ENCODE measurements around the gene CIAPIN1. TPM values are rescaled to one million over a fixed set of nuclear protein-coding genes. Genes with fewer than 3 reads are reported as not detected.

CIAPIN1 gene
- polyA plus RNA-seq, 10 donors, result 48.7 to 67.3 (median 57.0) TPM

DNA sequence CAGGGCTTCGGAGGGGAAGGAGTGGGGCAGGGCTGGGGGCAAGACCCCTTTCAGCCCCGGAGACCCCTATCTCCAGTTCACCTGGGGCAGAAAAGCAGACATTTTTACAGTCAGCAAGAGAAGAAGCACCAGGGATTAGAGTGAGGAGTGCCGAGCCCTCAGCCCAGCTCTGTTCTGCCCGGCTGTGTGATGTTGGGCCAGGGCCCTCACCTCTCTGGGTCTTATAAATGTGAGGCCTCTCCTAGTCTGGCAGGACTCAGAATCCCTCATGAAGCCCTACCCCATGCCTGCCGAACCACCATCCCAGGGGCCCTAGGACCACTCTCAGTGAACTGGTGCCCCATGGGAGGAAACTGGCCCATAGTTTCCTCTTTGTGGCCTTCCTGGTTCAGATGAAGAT, 62.1 kb downstream of the CIAPIN1 start:
- DNase-seq, result no peak

DNA sequence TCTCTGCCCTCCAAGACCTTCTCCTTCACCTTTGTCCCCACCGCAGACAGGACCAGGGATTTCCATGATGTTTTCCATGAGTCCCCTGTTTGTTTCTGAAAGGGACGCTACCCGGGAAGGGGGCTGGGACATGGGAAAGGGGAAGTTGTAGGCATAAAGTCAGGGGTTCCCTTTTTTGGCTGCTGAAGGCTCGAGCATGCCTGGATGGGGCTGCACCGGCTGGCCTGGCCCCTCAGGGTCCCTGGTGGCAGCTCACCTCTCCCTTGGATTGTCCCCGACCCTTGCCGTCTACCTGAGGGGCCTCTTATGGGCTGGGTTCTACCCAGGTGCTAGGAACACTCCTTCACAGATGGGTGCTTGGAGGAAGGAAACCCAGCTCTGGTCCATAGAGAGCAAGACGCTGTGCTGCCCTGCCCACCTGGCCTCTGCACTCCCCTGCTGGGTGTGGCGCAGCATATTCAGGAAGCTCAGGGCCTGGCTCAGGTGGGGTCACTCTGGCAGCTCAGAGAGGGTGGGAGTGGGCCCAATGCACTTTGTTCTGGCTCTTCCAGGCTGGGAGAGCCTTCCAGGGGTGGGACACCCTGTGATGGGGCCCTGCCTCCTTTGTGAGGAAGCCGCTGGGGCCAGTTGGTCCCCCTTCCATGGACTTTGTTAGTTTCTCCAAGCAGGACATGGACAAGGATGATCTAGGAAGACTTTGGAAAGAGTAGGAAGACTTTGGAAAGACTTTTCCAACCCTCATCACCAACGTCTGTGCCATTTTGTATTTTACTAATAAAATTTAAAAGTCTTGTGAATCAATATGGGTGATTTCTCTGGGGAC, 62.7 kb downstream of the CIAPIN1 start:
- no peak for DNase-seq

DNA sequence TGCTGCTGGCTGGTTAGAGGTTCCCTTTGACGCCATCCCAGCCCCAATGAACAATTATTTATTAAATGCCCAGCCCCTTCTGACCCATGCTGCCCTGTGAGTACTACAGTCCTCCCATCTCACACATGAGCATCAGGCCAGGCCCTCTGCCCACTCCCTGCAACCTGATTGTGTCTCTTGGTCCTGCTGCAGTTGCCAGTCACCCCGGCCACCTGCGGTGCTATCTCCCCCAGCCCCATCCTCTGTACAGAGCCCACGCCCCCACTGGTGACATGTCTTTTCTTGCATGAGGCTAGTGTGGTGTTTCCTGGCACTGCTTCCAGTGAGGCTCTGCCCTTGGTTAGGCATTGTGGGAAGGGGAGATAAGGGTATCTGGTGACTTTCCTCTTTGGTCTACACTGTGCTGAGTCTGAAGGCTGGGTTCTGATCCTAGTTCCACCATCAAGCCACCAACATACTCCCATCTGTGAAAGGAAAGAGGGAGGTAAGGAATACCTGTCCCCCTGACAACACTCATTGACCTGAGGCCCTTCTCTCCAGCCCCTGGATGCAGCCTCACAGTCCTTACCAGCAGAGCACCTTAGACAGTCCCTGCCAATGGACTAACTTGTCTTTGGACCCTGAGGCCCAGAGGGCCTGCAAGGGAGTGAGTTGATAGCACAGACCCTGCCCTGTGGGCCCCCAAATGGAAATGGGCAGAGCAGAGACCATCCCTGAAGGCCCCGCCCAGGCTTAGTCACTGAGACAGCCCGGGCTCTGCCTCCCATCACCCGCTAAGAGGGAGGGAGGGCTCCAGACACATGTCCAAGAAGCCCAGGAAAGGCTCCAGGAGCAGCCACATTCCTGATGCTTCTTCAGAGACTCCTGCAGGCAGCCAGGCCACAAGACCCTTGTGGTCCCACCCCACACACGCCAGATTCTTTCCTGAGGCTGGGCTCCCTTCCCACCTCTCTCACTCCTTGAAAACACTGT, 63.6 kb downstream of the CIAPIN1 start:
- peak in 1 of 3 donors; percentile 40 for DNase-seq

DNA sequence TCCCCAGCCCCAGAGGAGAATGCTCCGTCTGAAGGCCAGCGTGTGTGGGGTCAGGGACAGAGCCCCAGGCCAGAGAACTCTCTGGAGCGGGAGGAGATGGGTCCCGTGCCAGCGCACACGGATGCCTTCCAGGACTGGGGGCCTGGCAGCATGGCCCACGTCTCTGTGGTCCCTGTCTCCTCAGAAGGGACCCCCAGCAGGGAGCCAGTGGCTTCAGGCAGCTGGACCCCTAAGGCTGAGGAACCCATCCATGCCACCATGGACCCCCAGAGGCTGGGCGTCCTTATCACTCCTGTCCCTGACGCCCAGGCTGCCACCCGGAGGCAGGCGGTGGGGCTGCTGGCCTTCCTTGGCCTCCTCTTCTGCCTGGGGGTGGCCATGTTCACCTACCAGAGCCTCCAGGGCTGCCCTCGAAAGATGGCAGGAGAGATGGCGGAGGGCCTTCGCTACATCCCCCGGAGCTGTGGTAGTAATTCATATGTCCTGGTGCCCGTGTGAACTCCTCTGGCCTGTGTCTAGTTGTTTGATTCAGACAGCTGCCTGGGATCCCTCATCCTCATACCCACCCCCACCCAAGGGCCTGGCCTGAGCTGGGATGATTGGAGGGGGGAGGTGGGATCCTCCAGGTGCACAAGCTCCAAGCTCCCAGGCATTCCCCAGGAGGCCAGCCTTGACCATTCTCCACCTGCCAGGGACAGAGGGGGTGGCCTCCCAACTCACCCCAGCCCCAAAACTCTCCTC, 64.5 kb downstream of the CIAPIN1 start:
- no peak for DNase-seq

DNA sequence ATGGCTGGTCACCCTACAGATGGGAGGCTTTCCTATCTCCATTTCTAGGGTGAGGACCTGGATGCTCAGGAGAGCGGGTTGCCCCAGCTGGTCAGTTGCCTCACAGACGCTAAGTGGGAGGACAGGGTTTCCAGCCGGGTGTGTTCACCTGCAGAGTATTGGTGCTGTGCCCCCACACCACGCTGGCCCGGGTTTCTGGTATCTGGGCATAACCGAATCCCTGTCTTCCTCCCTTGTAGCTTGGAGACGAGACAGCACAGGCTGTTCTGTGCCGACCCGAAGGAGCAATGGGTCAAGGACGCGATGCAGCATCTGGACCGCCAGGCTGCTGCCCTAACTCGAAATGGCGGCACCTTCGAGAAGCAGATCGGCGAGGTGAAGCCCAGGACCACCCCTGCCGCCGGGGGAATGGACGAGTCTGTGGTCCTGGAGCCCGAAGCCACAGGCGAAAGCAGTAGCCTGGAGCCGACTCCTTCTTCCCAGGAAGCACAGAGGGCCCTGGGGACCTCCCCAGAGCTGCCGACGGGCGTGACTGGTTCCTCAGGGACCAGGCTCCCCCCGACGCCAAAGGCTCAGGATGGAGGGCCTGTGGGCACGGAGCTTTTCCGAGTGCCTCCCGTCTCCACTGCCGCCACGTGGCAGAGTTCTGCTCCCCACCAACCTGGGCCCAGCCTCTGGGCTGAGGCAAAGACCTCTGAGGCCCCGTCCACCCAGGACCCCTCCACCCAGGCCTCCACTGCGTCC, 65.2 kb downstream of the CIAPIN1 start:
- DNase-seq, result no peak

DNA sequence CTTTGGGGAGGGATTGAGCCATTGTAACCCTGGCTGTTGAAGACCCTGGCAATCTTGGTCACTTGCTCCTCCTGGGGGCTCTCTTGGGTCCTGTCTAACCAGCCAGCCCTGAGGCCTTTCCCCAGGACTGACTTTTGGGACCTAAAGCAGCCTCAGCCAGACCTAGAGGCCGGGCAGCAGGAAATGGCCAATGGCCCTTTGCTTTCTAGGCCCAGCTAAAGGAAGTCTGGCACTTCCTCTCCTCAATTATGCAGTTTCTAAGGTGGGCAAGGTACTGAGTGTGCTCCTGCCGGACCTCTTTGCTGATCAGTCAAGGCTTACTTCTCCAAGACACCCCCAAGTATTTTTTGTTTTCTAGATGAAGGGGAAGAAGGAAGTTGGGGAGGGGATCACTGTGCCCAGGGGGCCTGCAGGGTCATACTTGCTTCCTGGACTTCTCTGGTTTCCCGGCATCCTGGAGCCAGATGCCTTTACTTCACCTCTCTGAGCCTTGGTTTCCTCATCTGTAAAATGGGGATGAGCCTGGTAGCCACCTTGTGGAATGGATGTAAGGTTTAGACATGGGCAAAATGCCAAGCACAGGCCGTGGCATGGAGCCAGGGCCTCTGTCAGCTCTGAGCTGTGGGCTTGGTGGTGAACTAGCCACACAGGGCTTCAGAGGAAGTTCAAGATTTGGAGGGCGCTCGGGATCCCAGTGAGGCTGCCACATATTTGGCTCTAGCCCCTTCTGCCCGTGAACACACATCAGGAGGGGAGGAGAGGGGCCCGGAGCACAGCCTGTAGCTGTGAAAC, 66.3 kb downstream of the CIAPIN1 start:
- DNase-seq, result no peak

DNA sequence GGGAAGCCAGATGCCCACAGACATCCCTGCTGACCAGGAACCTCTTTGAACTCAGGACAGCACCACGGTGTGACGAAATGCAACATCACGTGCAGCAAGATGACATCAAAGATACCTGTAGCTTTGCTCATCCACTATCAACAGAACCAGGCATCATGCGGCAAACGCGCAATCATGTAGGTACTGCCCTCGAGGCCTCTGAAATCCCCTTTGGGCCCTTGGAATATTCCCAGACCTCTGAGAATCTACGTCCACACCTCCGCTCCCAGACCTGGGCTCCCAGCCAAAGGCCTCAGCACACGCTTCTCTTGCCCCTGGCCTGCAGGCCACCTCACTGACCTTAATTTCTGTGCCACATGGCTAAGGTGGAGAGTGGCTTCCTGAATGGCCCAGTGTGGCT, 67.6 kb downstream of the CIAPIN1 start:
- DNase-seq, result no peak

Other genes starting within 250 kb of the CIAPIN1 start
- 10 to 100 TPM; 42.6 to 56.7 (median 48.7) TPM for gene ARL2BP, start 202.1 kb downstream of the CIAPIN1 start, polyA plus RNA-seq (ENCODE audit: insufficient read length in 10 of 10)
- 1 to 10 TPM in 8 of 10 donors, under 1 TPM in 2; 0.55 to 2.4 (median 1.2) TPM for gene PLLP, start 162.7 kb downstream of the CIAPIN1 start, polyA plus RNA-seq (ENCODE audit: insufficient read length in 10 of 10)
- gene CCL22, start 88.6 kb downstream of the CIAPIN1 start, polyA plus RNA-seq (ENCODE audit: insufficient read length in 10 of 10), result under 1 TPM in 9 of 10 donors, not detected in 1; 0.07 to 0.33 (median 0.11) TPM
- gene CX3CL1, start 74.9 kb downstream of the CIAPIN1 start, polyA plus RNA-seq (ENCODE audit: insufficient read length in 10 of 10), result 1 to 10 TPM; 2.7 to 7.5 (median 4.7) TPM
- not detected for gene CCL17, start 42.6 kb downstream of the CIAPIN1 start, polyA plus RNA-seq (ENCODE audit: insufficient read length in 10 of 10)
- 10 to 100 TPM; 51.2 to 78.0 (median 61.3) TPM for gene COQ9, start 94 bp upstream of the CIAPIN1 start, polyA plus RNA-seq (ENCODE audit: insufficient read length in 10 of 10)
- 10 to 100 TPM; 41.6 to 53.7 (median 47.0) TPM for gene POLR2C, start 15.3 kb upstream of the CIAPIN1 start, polyA plus RNA-seq (ENCODE audit: insufficient read length in 10 of 10)
- gene DOK4, start 39.1 kb upstream of the CIAPIN1 start, polyA plus RNA-seq (ENCODE audit: insufficient read length in 10 of 10), result 10 to 100 TPM in 3 of 10 donors, 1 to 10 TPM in 7; 7.3 to 16.7 (median 9.3) TPM
- gene CCDC102A, start 89.2 kb upstream of the CIAPIN1 start, polyA plus RNA-seq (ENCODE audit: insufficient read length in 10 of 10), result 10 to 100 TPM in 7 of 10 donors, 1 to 10 TPM in 3; 8.0 to 21.6 (median 12.2) TPM
- gene ADGRG5, start 95.3 kb upstream of the CIAPIN1 start, polyA plus RNA-seq (ENCODE audit: insufficient read length in 10 of 10), result 1 to 10 TPM in 9 of 10 donors, under 1 TPM in 1; 0.74 to 1.7 (median 1.5) TPM
- gene ADGRG1, start 181.2 kb upstream of the CIAPIN1 start, polyA plus RNA-seq (ENCODE audit: insufficient read length in 10 of 10), result 10 to 100 TPM in 2 of 10 donors, 1 to 10 TPM in 8; 4.4 to 19.3 (median 6.1) TPM
- under 1 TPM; 0.08 to 0.56 (median 0.19) TPM for gene ADGRG3, start 220.9 kb upstream of the CIAPIN1 start, polyA plus RNA-seq (ENCODE audit: insufficient read length in 10 of 10)
- gene DRC7, start 247.4 kb upstream of the CIAPIN1 start, polyA plus RNA-seq (ENCODE audit: insufficient read length in 10 of 10), result under 1 TPM in 4 of 10 donors, not detected in 6; 0.07 to 0.23 (median 0.15) TPM

Data from muscle of back (tissue), 11 donors.